ENCODE results near the gene WNT3A. TPM values are rescaled to one million over a fixed set of nuclear protein-coding genes. Genes with fewer than 3 reads are reported as not detected.
A peak's percentile ranks its signal among the peaks of the same experiment; 100 is the strongest.

Gene WNT3A
- total and polyA plus RNA-seq, 3 experiments from 2014 or later, result not detected

- Mint-ChIP-seq H3K9me3 (no peaks in the 10 kb centered on the region), H3K4me1 (peaks cover 0 to 31% (median 7%) of the 10 kb centered on the region in 3 donors), H3K27ac (peak overlapping the region in 2 of 8 donors; percentile 13 to 85), H3K4me3 (no peak overlapping the region), H3K36me3 (no peaks in the 10 kb centered on the region), H3K27me3 (no peaks in the 10 kb centered on the region)
- ChIA-PET POLR2A (no interaction called here), CTCF (no interaction called here)
- Histone ChIP-seq H3K9me3 (ENCODE audit: low read length) (no peaks in the 10 kb centered on the region), H3K27me3 (ENCODE audit: insufficient read depth, low read length, poor library complexity, severe bottlenecking) (no peaks in the 10 kb centered on the region), H3K27ac (ENCODE audit: low read depth, low read length) (no peak overlapping the region), H3K4me3 (ENCODE audit: low read length) (no peak overlapping the region), H3K36me3 (ENCODE audit: insufficient read depth, low read length) (no peaks in the 10 kb centered on the region), H3K4me1 (ENCODE audit: insufficient read depth, low read length) (no peaks in the 10 kb centered on the region)
- DNase-seq, result peak in 1 of 5 donors; percentile 30
Observed at GRCh38 chr1:228075801-228076271, 69.0 kb downstream of the WNT3A start.

- peak overlapping the region in 3 of 8 donors; percentile 3 to 14 (median 9) for H3K27ac Mint-ChIP-seq
- POLR2A ChIA-PET, result no interaction called here
Observed at GRCh38 chr1:228076796-228077430, 70.1 kb downstream of the WNT3A start.

GRCh38 chr1:228077565-228078330 lies 71.0 kb downstream of the WNT3A start:
- peaks cover 8 to 38% (median 13%) of the 10 kb centered on the region in 3 donors for H3K4me1 Mint-ChIP-seq
- ChIA-PET POLR2A (no interaction called here), CTCF (no interaction called here)
- peak in 1 of 5 donors; percentile 31 for DNase-seq
- Histone ChIP-seq H3K9me3 (ENCODE audit: low read length) (no peaks in the 10 kb centered on the region), H3K27me3 (ENCODE audit: insufficient read depth, low read length, poor library complexity, severe bottlenecking) (no peaks in the 10 kb centered on the region), H3K36me3 (ENCODE audit: insufficient read depth, low read length) (no peaks in the 10 kb centered on the region), H3K4me1 (ENCODE audit: insufficient read depth, low read length) (peaks cover 7% of the 10 kb centered on the region), H3K27ac (ENCODE audit: low read depth, low read length) (no peak overlapping the region), H3K4me3 (ENCODE audit: low read length) (no peak overlapping the region)
- peak overlapping the region in 2 of 8 donors; percentile 14 to 47 for H3K27ac Mint-ChIP-seq
- H3K9me3 Mint-ChIP-seq, result no peaks in the 10 kb centered on the region
- no peaks in the 10 kb centered on the region for H3K36me3 Mint-ChIP-seq
- H3K4me3 Mint-ChIP-seq, result peak overlapping the region in 1 of 7 donors; percentile 27
- H3K27me3 Mint-ChIP-seq, result no peaks in the 10 kb centered on the region

More at GRCh38 chr1:228076796-228077430, 70.1 kb downstream of the WNT3A start:
- no peaks in the 10 kb centered on the region for H3K36me3 Mint-ChIP-seq
- peak in 1 of 5 donors; percentile 35 for DNase-seq
- H3K9me3 Mint-ChIP-seq, result no peaks in the 10 kb centered on the region
- no peaks in the 10 kb centered on the region for H3K27me3 Mint-ChIP-seq
- Histone ChIP-seq H3K27ac (ENCODE audit: low read depth, low read length) (no peak overlapping the region), H3K4me3 (ENCODE audit: low read length) (no peak overlapping the region), H3K9me3 (ENCODE audit: low read length) (no peaks in the 10 kb centered on the region), H3K4me1 (ENCODE audit: insufficient read depth, low read length) (peaks cover 7% of the 10 kb centered on the region), H3K27me3 (ENCODE audit: insufficient read depth, low read length, poor library complexity, severe bottlenecking) (no peaks in the 10 kb centered on the region), H3K36me3 (ENCODE audit: insufficient read depth, low read length) (no peaks in the 10 kb centered on the region)
- H3K4me1 Mint-ChIP-seq, result peaks cover 8 to 38% (median 13%) of the 10 kb centered on the region in 3 donors
- CTCF ChIA-PET, result no interaction called here
- H3K4me3 Mint-ChIP-seq, result peak overlapping the region in 1 of 7 donors; percentile 27

GRCh38 chr1:228079013-228079412 lies 72.2 kb downstream of the WNT3A start:
- peak overlapping the region in 1 of 8 donors; percentile 81 for H3K27ac Mint-ChIP-seq
- POLR2A ChIA-PET, result no interaction called here

DNA sequence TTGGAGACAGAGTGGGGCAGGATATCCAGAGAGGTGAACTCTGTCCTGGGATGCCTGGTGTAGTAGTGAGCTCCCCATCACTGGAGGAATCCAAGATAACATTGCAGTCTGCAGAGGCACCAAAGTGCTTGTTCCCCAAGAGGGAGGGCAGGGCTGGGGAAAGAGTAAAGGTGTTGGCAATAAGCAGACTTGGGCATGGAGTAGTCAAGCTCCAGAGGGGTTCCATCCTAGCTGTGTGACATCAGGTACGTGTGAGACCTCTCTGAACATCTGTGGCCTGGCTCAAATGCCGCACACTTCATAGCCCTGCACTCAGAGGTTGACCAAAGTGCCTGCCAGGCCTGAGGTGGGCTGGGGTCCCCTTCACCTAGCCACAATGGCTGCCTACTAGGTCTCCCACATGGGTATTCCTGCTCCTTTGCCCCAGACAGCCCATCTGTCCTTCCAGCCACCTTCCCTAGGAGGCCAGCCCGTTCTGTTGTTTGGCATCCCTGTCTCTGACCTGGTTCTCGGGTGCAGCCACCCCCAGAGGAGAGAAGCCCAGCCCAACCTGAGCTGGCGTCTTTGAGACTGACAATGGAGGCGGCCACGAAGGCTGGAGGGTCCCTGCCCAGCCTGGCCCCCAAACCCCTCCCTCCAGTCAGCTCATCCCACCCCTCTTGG lies 72.9 kb downstream of the WNT3A start:
- Mint-ChIP-seq H3K4me1 (peaks cover 23 to 43% (median 23%) of the 10 kb centered on the region in 3 donors), H3K4me3 (peak overlapping the region in 5 of 7 donors; percentile 40 to 66 (median 55)), H3K27me3 (no peaks in the 10 kb centered on the region), H3K9me3 (no peaks in the 10 kb centered on the region), H3K36me3 (peaks cover 0 to 16% (median 0%) of the 10 kb centered on the region in 3 donors), H3K27ac (peak overlapping the region in 4 of 8 donors; percentile 7 to 81 (median 68))
- Histone ChIP-seq H3K36me3 (ENCODE audit: insufficient read depth, low read length) (peaks cover 6% of the 10 kb centered on the region), H3K4me3 (ENCODE audit: low read length) (no peak overlapping the region), H3K27me3 (ENCODE audit: insufficient read depth, low read length, poor library complexity, severe bottlenecking) (no peaks in the 10 kb centered on the region), H3K27ac (ENCODE audit: low read depth, low read length) (no peak overlapping the region), H3K4me1 (ENCODE audit: insufficient read depth, low read length) (peaks cover 19% of the 10 kb centered on the region), H3K9me3 (ENCODE audit: low read length) (no peaks in the 10 kb centered on the region)
- CTCF ChIA-PET, result no interaction called here
- peak in 1 of 5 donors; percentile 41 for DNase-seq
- POLR2A ChIA-PET, result no interaction called here

More at GRCh38 chr1:228079013-228079412, 72.2 kb downstream of the WNT3A start:
- DNase-seq, result peak in 1 of 5 donors; percentile 18
- peak overlapping the region in 2 of 7 donors; percentile 40 to 78 for H3K4me3 Mint-ChIP-seq
- no peaks in the 10 kb centered on the region for H3K9me3 Mint-ChIP-seq
- H3K36me3 Mint-ChIP-seq, result peaks cover 0 to 9% (median 0%) of the 10 kb centered on the region in 3 donors
- no peaks in the 10 kb centered on the region for H3K27me3 Mint-ChIP-seq
- H3K4me1 Mint-ChIP-seq, result peaks cover 16 to 40% (median 17%) of the 10 kb centered on the region in 3 donors
- no peak overlapping the region for H3K27ac ChIP-seq (ENCODE audit: low read depth, low read length)
- CTCF ChIA-PET, result interaction anchor here (0.6 kb wide), 1 partner anchor 19 kb away, joined by 3 read pairs; no protein-coding TSS in a partner anchor
- H3K4me3 ChIP-seq (ENCODE audit: low read length), result no peak overlapping the region
- H3K4me1 ChIP-seq (ENCODE audit: insufficient read depth, low read length), result peaks cover 12% of the 10 kb centered on the region
- peaks cover 6% of the 10 kb centered on the region for H3K36me3 ChIP-seq (ENCODE audit: insufficient read depth, low read length)
- no peaks in the 10 kb centered on the region for H3K9me3 ChIP-seq (ENCODE audit: low read length)
- no peaks in the 10 kb centered on the region for H3K27me3 ChIP-seq (ENCODE audit: insufficient read depth, low read length, poor library complexity, severe bottlenecking)

DNA sequence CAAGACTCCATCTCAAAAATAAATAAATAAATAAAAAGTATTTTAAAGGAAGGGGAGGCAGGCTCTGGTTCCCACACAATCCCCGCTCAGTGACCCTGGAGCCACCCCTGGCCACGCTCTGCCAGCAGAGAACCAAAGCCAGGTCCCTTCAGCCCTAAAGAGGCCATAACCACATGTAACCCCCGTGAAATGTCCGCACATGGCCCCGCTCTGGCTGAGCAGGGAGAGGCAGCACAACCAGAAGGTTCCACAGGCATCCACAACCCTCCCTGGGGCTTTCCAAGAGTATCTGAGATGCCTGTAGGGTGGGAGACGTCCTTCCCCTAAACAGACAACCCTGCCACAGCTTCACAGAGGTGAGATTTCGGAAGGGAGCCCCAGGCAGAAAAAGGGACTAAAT lies 74.3 kb downstream of the WNT3A start:
- Histone ChIP-seq H3K36me3 (ENCODE audit: insufficient read depth, low read length) (peaks cover 6% of the 10 kb centered on the region), H3K4me1 (ENCODE audit: insufficient read depth, low read length) (peaks cover 33% of the 10 kb centered on the region), H3K27me3 (ENCODE audit: insufficient read depth, low read length, poor library complexity, severe bottlenecking) (no peaks in the 10 kb centered on the region), H3K9me3 (ENCODE audit: low read length) (no peaks in the 10 kb centered on the region), H3K4me3 (ENCODE audit: low read length) (peak overlapping the region; percentile 82), H3K27ac (ENCODE audit: low read depth, low read length) (peak overlapping the region; percentile 96)
- Mint-ChIP-seq H3K4me3 (peak overlapping the region; percentile 76 to 97 (median 86)), H3K27ac (peak overlapping the region in 6 of 8 donors; percentile 61 to 84 (median 73)), H3K9me3 (no peaks in the 10 kb centered on the region), H3K27me3 (no peaks in the 10 kb centered on the region), H3K4me1 (peaks cover 36 to 57% (median 37%) of the 10 kb centered on the region in 3 donors), H3K36me3 (peaks cover 0 to 24% (median 3%) of the 10 kb centered on the region in 3 donors)
- ChIA-PET POLR2A (no interaction called here), CTCF (no interaction called here)
- peak in 1 of 5 donors; percentile 46 for DNase-seq

DNA sequence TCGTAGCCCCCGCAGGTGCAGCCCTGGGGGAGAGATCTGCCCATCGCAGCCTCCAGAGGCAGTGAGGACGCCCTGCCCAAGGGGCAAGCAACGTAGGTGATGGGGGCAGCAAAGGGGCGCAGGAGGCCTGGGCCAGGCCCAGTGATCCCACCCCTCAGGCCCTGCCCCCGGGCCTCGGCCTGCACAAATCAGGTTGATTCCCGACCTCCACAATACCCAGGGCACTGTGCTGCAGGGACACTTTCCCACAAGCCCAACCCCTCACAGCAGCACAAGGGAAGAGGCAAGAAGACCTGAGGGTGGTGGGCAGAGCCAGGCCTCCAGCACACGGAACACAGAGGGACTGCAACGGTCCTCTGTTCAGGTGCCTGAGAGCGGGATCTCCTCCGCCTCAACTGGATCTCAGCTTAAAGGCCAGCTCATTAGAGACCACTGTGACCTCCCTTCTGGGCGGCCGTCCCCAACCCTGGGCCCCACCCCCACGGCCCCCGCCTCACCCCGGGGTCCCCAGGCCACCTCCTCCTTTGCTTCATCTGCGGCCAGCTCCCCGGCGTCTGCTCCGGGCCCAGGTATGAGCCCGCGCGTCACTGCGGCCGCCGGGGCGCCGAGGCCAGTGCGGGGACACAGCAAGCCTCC lies 74.9 kb downstream of the WNT3A start:
- H3K27ac Mint-ChIP-seq, result peak overlapping the region in 7 of 8 donors; percentile 43 to 92 (median 61)
- peaks cover 6% of the 10 kb centered on the region for H3K36me3 ChIP-seq (ENCODE audit: insufficient read depth, low read length)
- H3K36me3 Mint-ChIP-seq, result peaks cover 0 to 27% (median 3%) of the 10 kb centered on the region in 3 donors
- peak overlapping the region; percentile 82 for H3K4me3 ChIP-seq (ENCODE audit: low read length)
- H3K9me3 ChIP-seq (ENCODE audit: low read length), result no peaks in the 10 kb centered on the region
- H3K27ac ChIP-seq (ENCODE audit: low read depth, low read length), result peak overlapping the region; percentile 96
- H3K4me1 Mint-ChIP-seq, result peaks cover 39 to 63% (median 41%) of the 10 kb centered on the region in 3 donors
- H3K27me3 ChIP-seq (ENCODE audit: insufficient read depth, low read length, poor library complexity, severe bottlenecking), result no peaks in the 10 kb centered on the region
- ChIA-PET CTCF (interaction anchor here (0.7 to 1.4 kb wide), 5 partner anchors 20 to 320 kb away, joined by 3 to 5 read pairs (median 4); partner anchors contain the start of gene IBA57), POLR2A (interaction anchor here (0.5 to 2.0 kb wide), 6 partner anchors 15 to 405 kb away, joined by 3 to 17 read pairs (median 4); partner anchors contain the start of genes C1orf35, GUK1 and MRPL55)
- peak in 1 of 5 donors; percentile 60 for DNase-seq
- H3K4me1 ChIP-seq (ENCODE audit: insufficient read depth, low read length), result peaks cover 39% of the 10 kb centered on the region
- peak overlapping the region; percentile 76 to 97 (median 86) for H3K4me3 Mint-ChIP-seq
- H3K9me3 Mint-ChIP-seq, result no peaks in the 10 kb centered on the region
- H3K27me3 Mint-ChIP-seq, result no peaks in the 10 kb centered on the region
